WTC11 (cell line): Measurements from ENCODE around the gene AARS1. TPM values are rescaled to one million over a fixed set of nuclear protein-coding genes. Genes with fewer than 3 reads are reported as not detected.
A peak's percentile ranks its signal among the peaks of the same experiment; 100 is the strongest.

Source experiments
- ATAC-seq: fragments of 200-7000 bp; cut with Tn5 transposase; 2 replicates; pipeline ENCODE4 v1.10.0; 2021; ENCODE audit warnings: mild to moderate bottlenecking, moderate library complexity
- CTCF ChIA-PET: fragments of 300-600 bp; sonication (Branson Sonifier 250); formaldehyde crosslinking; loops from one replicate; lab custom pipeline; 2021; ENCODE audit warnings: antibody characterized with exemption; lab: Charles Lee
- POLR2A ChIA-PET: fragments of 350-600 bp; sonication (Branson Sonifier 250); formaldehyde crosslinking; loops from one replicate; lab custom pipeline; 2021; ENCODE audit warnings: antibody characterized with exemption; lab: Charles Lee
- DNase-seq: peaks from one replicate; pipeline ENCODE4 v3.0.0; 2021; ENCODE audit warnings: low spot score
- H3K27ac Mint-ChIP-seq: 2 replicates; pipeline ENCODE4 v1.8.0; 2021; ENCODE audit warnings: mixed read lengths
- H3K27me3 Mint-ChIP-seq: 2 replicates; pipeline ENCODE4 v1.8.0; 2021; ENCODE audit warnings: low read depth, mild to moderate bottlenecking, moderate library complexity, mixed read lengths
- H3K36me3 Mint-ChIP-seq: 2 replicates; pipeline ENCODE4 v1.8.0; 2021; ENCODE audit warnings: mixed read lengths
- H3K4me1 Mint-ChIP-seq: 2 replicates; pipeline ENCODE4 v1.8.0; 2022; ENCODE audit warnings: mixed read lengths
- H3K4me3 Mint-ChIP-seq: 2 replicates; pipeline ENCODE4 v1.8.0; 2021; ENCODE audit warnings: mild to moderate bottlenecking, moderate library complexity, mixed read lengths
- H3K9me3 Mint-ChIP-seq: 2 replicates; pipeline ENCODE4 v1.8.0; 2021; ENCODE audit warnings: mixed read lengths
- AFF4 ChIP-seq: sonication (generic); formaldehyde crosslinking; IDR thresholded peaks from 2 replicates; pipeline ENCODE4 v1.8.1; 2023; ENCODE audit warnings: mild to moderate bottlenecking, missing genetic modification reagents, borderline replicate concordance
- AR ChIP-seq: fragments of 250-450 bp; sonication (Bioruptor Pico); IDR thresholded peaks from 2 replicates; pipeline ENCODE4 v1.9.0; 2021; ENCODE audit warnings: mild to moderate bottlenecking
- ATF2 ChIP-seq: sonication (generic); formaldehyde crosslinking; IDR thresholded peaks from 2 replicates; pipeline ENCODE4 v1.8.1; 2022; ENCODE audit warnings: low read depth, missing genetic modification reagents, borderline replicate concordance
- EMX1 ChIP-seq: fragments of 250-450 bp; sonication (Bioruptor Pico); IDR thresholded peaks from 2 replicates; pipeline ENCODE4 v1.8.0; 2021; ENCODE audit warnings: mild to moderate bottlenecking
- ERG ChIP-seq: fragments of 250-450 bp; sonication (Bioruptor Pico); IDR thresholded peaks from 2 replicates; pipeline ENCODE4 v1.8.0; 2021; ENCODE audit warnings: mild to moderate bottlenecking
- ESRRA ChIP-seq: sonication (generic); formaldehyde crosslinking; IDR thresholded peaks from 2 replicates; pipeline ENCODE4 v1.8.1; 2022; ENCODE audit warnings: mild to moderate bottlenecking, missing genetic modification reagents, borderline replicate concordance
- FOXK1 ChIP-seq: sonication (generic); formaldehyde crosslinking; IDR thresholded peaks from 2 replicates; pipeline ENCODE4 v1.8.0; 2022; ENCODE audit warnings: mild to moderate bottlenecking, moderate library complexity, missing genetic modification reagents
- HMGXB4 ChIP-seq: sonication (generic); formaldehyde crosslinking; IDR thresholded peaks from 2 replicates; pipeline ENCODE4 v1.8.1; 2023; ENCODE audit warnings: mild to moderate bottlenecking, moderate library complexity, missing genetic modification reagents
- IRF2 ChIP-seq: sonication (generic); formaldehyde crosslinking; IDR thresholded peaks from 2 replicates; pipeline ENCODE4 v1.8.0; 2022; ENCODE audit warnings: low read depth, missing genetic modification reagents, borderline replicate concordance
- JUN ChIP-seq: sonication (generic); formaldehyde crosslinking; IDR thresholded peaks from 2 replicates; pipeline ENCODE4 v1.8.0; 2023; ENCODE audit warnings: mild to moderate bottlenecking, missing genetic modification reagents
- NR1H2 ChIP-seq: sonication (generic); formaldehyde crosslinking; IDR thresholded peaks from 2 replicates; pipeline ENCODE4 v1.9.0; 2021; ENCODE audit warnings: mild to moderate bottlenecking, moderate library complexity, missing genetic modification reagents
- OVOL2 ChIP-seq: fragments of 250-450 bp; sonication (Bioruptor Pico); IDR thresholded peaks from 2 replicates; pipeline ENCODE4 v1.9.0; 2021; ENCODE audit warnings: mild to moderate bottlenecking, borderline replicate concordance
- SMAD3 ChIP-seq: sonication (generic); formaldehyde crosslinking; IDR thresholded peaks from 2 replicates; pipeline ENCODE4 v1.8.0; 2022; ENCODE audit warnings: missing genetic modification reagents, mild to moderate bottlenecking, borderline replicate concordance
- TCF7 ChIP-seq: sonication (generic); formaldehyde crosslinking; IDR thresholded peaks from 2 replicates; pipeline ENCODE4 v1.8.0; 2022; ENCODE audit warnings: mild to moderate bottlenecking, low read depth, missing genetic modification reagents, moderate library complexity
- ZBTB21 ChIP-seq: sonication (generic); formaldehyde crosslinking; IDR thresholded peaks from 2 replicates; pipeline ENCODE4 v1.8.1; 2023; ENCODE audit warnings: mild to moderate bottlenecking, missing genetic modification reagents, borderline replicate concordance
- ZBTB43 ChIP-seq: sonication (generic); formaldehyde crosslinking; IDR thresholded peaks from 2 replicates; pipeline ENCODE4 v1.8.1; 2023; ENCODE audit warnings: mild to moderate bottlenecking, missing genetic modification reagents
- ZNF263 ChIP-seq: sonication (generic); formaldehyde crosslinking; IDR thresholded peaks from 2 replicates; pipeline ENCODE4 v1.8.1; 2022; ENCODE audit warnings: low read depth, mild to moderate bottlenecking, moderate library complexity, missing genetic modification reagents
- ZNF317 ChIP-seq: sonication (generic); formaldehyde crosslinking; IDR thresholded peaks from 2 replicates; pipeline ENCODE4 v1.8.1; 2023; ENCODE audit warnings: low read depth, mild to moderate bottlenecking, moderate library complexity, missing genetic modification reagents, borderline replicate concordance
- ZNF512 ChIP-seq: sonication (generic); formaldehyde crosslinking; IDR thresholded peaks from 2 replicates; pipeline ENCODE4 v1.8.1; 2022; ENCODE audit warnings: missing genetic modification reagents, borderline replicate concordance
- total RNA-seq: library from RNA; stranded (reverse); gene quantifications from 3 replicates; pipeline ENCODE4 v1.2.3, GENCODE V29; 2021

The AARS1 gene
- total RNA-seq, 1 experiment from 2014 or later, result 214 TPM

- TF ChIP-seq AR (no peak), TCF7 (no peak)
Observed at GRCh38 chr16:70306880-70307279, 17.6 kb upstream of the AARS1 start (continued).

GRCh38 chr16:70304892-70305448 lies 15.7 kb upstream of the AARS1 start:
- H3K36me3 Mint-ChIP-seq, result peaks cover 18% of the 10 kb centered on the region
- DNase-seq (no peak), ATAC-seq (no peak)
- CTCF ChIA-PET, result no interaction called here
- H3K27ac Mint-ChIP-seq, result peak overlapping the region; percentile 5; the same call in 1 of the 2 replicates
- POLR2A ChIA-PET, result interaction anchor here (1.3 kb wide), 1 partner anchor 16 kb away, joined by 3 read pairs; no protein-coding TSS in a partner anchor
- H3K27me3 Mint-ChIP-seq, result no peaks in the 10 kb centered on the region
- no peak overlapping the region for H3K4me3 Mint-ChIP-seq
- H3K4me1 Mint-ChIP-seq, result peaks cover 2% of the 10 kb centered on the region
- TF ChIP-seq ATF2 (CRISPR knock-in tag), result no peak
- TF ChIP-seq NR1H2, result no peak
- no peak for TF ChIP-seq AFF4 (CRISPR knock-in tag)
- no peak for TF ChIP-seq IRF2 (CRISPR knock-in tag)
- TF ChIP-seq ZNF512 (CRISPR knock-in tag), result no peak
- no peak for TF ChIP-seq HMGXB4 (CRISPR knock-in tag)
- no peak for TF ChIP-seq ZBTB43 (CRISPR knock-in tag)
- no peak for TF ChIP-seq EMX1
- no peak for TF ChIP-seq ZBTB21
- no peak for TF ChIP-seq OVOL2
- TF ChIP-seq JUN (CRISPR knock-in tag), result no peak
- TF ChIP-seq ERG, result no peak
- TF ChIP-seq FOXK1, result no peak
- TF ChIP-seq ZNF317 (CRISPR knock-in tag), result no peak
- no peak for TF ChIP-seq ZNF263
- no peak for TF ChIP-seq SMAD3
- TF ChIP-seq ESRRA (CRISPR knock-in tag), result no peak
- H3K9me3 Mint-ChIP-seq, result peaks cover 8% of the 10 kb centered on the region; the same call in 1 of the 2 replicates
